Measurements from ENCODE around the gene MYO18B.
"Not testable (repeated sequence)": the region's sequence is repeated elsewhere in the genome, so short reads cannot be mapped to it uniquely, and the experiment has no call there.

Gene MYO18B

DNA sequence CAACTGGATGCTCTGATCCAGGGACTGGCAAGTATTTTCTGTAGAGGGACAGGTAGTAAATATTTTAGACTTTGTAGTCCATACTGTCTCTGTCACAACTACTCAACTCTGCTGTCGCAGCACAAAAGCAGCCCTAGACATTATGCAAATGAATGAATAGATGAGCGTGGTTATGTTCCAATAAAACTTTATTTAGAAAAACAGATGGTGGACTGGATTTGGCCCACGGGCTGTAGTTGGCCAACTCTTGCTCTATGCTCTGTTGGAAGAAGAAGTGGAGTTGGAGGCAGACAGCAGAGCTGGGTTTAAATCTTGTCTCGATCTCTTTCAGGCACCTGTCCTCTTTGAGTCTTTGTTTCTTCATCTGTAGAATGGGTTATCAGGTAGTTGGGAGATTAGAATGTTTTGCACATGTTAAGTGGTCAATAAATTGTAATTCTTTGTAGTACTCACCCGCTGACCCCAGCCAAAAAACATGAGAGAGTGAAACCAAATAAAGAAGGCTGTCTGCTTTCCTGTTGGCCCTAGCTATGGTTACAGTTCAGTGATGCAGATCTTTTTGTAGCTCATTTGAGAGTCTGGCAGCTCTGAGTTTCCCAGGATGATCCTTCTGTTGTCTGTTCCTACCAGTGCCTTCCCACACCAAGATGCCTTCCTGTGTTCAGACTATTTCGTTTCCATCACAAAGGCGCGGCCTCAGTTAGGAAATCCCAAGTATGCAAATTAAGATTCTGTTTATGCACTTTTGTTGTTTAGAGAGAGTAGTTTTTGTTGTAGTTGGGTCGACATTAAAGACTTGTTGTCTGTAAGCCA is 229.2 kb downstream of the MYO18B start:
- H3K27ac ChIP-seq: no peak overlapping the region
- TF ChIP-seq ZFX (IDR thresholded peaks at IDR 0.05): no peak
- TF ChIP-seq, protein P1, sequence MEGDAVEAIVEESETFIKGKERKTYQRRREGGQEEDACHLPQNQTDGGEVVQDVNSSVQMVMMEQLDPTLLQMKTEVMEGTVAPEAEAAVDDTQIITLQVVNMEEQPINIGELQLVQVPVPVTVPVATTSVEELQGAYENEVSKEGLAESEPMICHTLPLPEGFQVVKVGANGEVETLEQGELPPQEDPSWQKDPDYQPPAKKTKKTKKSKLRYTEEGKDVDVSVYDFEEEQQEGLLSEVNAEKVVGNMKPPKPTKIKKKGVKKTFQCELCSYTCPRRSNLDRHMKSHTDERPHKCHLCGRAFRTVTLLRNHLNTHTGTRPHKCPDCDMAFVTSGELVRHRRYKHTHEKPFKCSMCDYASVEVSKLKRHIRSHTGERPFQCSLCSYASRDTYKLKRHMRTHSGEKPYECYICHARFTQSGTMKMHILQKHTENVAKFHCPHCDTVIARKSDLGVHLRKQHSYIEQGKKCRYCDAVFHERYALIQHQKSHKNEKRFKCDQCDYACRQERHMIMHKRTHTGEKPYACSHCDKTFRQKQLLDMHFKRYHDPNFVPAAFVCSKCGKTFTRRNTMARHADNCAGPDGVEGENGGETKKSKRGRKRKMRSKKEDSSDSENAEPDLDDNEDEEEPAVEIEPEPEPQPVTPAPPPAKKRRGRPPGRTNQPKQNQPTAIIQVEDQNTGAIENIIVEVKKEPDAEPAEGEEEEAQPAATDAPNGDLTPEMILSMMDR (conservative IDR thresholded peaks at IDR 0.05): no peak

DNA sequence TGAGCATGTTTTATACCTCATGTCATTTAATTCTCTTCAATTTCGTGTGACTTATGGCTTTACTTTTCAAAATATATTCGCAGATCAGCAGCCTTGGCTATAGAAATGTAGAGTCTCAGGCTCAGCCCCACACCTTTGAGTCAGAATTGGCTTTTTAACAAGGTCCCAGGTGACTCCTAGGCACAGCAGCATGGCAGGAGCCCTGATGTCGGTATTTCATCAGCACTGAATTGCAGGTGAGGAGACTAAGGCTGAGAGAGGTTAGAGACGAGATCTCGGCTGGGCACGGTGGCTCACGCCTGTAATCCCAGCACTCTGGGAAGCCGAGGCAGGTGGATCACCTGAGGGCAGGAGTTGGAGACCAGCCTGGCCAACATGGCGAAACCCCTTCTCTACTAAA is 230.4 kb downstream of the MYO18B start:
- TF ChIP-seq, protein P1 (conservative IDR thresholded peaks at IDR 0.05): no peak
- TF ChIP-seq ZFX (IDR thresholded peaks at IDR 0.05): no peak
- H3K27ac ChIP-seq: no peak overlapping the region

DNA sequence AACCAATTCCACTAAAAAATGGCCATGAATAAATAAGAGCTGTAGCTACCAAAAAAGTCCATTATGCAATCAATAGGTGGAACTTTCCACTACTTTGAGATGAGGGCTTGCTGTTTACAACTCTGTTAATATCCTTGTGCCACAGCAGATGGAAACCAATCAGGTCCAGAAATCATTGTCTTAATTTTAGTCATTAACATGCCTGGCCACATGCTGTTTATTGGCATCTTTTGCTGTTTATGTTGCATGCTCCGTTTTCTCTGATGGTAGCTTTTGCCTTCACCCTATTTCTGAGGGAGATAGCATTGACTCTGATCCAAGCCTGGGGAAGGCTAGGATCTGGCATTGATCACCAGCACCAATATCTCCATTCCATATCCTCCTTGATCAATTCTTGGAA is 234.4 kb downstream of the MYO18B start:
- TF ChIP-seq, protein P1 (conservative IDR thresholded peaks at IDR 0.05): no peak
- no peak for TF ChIP-seq ZFX (IDR thresholded peaks at IDR 0.05)
- no peak overlapping the region for H3K27ac ChIP-seq

DNA sequence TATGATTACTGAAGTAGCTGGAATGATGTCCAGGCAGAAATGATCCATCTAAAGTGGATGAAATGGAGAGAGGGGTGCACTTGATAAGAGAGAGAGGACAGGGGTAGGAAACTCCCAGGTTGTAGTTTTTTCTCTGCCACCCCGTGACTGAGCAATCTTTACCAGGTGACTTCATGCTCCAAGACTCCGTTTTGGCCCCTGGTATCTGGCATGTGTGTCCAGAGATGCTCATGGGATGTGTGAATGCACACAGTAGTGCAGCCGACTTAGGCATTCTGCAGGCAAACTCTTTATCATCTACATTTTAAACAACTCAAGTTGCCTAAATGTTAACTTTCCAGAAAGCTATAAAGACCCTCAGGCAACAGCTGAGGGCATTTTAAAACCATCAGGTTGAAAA is 238.0 kb downstream of the MYO18B start:
- no peak overlapping the region for H3K27ac ChIP-seq
- TF ChIP-seq, protein P1 (conservative IDR thresholded peaks at IDR 0.05): no peak
- no peak for TF ChIP-seq ZFX (IDR thresholded peaks at IDR 0.05)

DNA sequence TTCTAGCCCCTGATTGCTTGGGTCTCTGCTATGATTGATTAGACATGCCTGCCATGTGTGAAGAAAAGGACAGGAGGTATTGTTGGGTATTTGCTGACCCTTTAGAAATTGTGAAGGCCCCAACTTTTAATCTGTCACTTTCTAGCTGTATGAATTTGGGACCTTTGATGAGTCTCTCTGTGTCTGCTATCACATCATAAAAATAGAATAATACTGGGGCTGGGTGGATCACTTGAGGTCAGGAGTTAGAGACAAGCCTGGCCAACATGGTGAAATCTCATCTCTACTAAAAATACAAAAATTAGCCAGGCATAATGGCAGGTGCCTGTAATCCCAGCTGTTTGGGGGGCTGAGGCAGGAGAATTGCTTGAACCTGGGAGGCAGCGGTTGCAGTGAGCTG is 242.9 kb downstream of the MYO18B start:
- not testable (repeated sequence) for H3K27ac ChIP-seq

DNA sequence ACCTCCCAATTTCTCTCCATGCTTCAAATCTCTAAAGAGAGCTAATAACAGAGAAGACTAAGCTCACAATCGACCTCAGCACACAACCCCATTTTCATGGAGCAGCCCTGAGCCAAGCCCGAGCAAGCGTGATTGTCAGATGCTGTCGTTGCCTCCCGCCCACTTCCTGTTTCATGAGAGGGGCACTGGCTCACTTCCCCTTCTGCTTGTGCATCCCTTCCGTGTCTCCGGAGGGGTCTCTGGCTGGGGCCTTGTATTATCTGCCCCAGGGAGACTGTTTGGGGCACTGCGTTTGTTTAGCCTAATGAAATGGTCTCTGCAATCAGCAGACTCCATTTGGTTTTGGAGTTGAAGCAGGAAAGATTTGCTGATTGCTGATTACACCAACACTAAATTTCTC is 246.0 kb downstream of the MYO18B start:
- no peak overlapping the region for H3K27ac ChIP-seq
- no peak for TF ChIP-seq ZFX (IDR thresholded peaks at IDR 0.05)
- TF ChIP-seq, protein P1 (conservative IDR thresholded peaks at IDR 0.05): no peak

DNA sequence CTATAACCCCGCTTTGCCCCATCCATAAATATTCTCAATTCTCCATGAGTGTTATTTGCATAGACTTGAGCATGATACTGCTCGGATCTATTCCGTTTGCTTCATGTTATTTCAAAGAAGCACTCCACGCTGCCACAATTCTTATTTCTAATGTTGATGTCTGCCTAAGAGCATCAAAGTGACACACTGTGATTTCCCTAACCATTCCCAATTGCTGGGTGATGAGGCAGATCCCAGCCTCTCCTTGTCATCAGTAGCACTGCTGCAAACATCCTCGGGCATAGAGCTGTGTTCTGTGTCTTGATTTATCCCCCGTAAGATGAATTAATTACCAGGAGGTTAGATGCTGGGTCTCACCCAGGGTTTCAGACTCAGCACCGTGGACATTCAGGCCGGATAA is 249.0 kb downstream of the MYO18B start:
- TF ChIP-seq ZFX (IDR thresholded peaks at IDR 0.05): no peak
- TF ChIP-seq, protein P1 (conservative IDR thresholded peaks at IDR 0.05): no peak
- no peak overlapping the region for H3K27ac ChIP-seq

DNA sequence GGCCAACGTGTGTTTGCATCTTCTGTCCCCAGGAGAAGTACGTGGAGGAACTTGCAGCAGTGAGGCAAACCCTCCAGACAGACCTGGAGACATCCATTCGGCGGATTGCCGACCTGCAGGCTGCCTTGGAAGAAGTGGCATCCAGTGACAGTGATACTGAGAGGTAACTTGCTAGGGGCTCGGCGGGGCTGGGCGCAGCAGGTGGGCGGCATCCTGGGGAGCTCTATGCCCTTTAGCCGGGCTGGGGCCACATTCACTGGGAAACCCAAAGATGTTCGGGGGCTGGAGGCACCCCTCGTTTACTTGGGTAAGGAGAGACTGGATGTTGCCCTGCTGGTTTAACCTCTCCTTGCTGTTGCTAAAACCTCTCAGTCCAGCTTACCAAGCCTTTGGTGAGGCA is 250.3 kb downstream of the MYO18B start:
- TF ChIP-seq, protein P1 (conservative IDR thresholded peaks at IDR 0.05): no peak
- TF ChIP-seq ZFX (IDR thresholded peaks at IDR 0.05): no peak
- H3K27ac ChIP-seq: no peak overlapping the region

Measured in C4-2B (cell line).